GM21529 (cell line): ENCODE measurements around the gene CPT1C.

Source experiments
- ATAC-seq: cut with Tn5 transposase; IDR thresholded peaks from one replicate; pipeline ENCODE4 v1.9.1; 2021; ENCODE audit not compliant: unreplicated experiment

Gene CPT1C

GRCh38 chr19:49680421-49681351 lies 10.2 kb upstream of the CPT1C start:
- ATAC-seq = no peak

- no peak for ATAC-seq
Observed at GRCh38 chr19:49681830-49682229, 9.1 kb upstream of the CPT1C start.

GRCh38 chr19:49682274-49682673 lies 8.6 kb upstream of the CPT1C start:
- ATAC-seq = no peak

- no peak for ATAC-seq
Observed at GRCh38 chr19:49683814-49684250, 7.1 kb upstream of the CPT1C start.

GRCh38 chr19:49684251-49684982 lies 6.5 kb upstream of the CPT1C start:
- no peak for ATAC-seq

- no peak for ATAC-seq
Observed at GRCh38 chr19:49684983-49685553, 5.8 kb upstream of the CPT1C start.

GRCh38 chr19:49685845-49686332 lies 5.0 kb upstream of the CPT1C start:
- no peak for ATAC-seq

- ATAC-seq = no peak
Observed at GRCh38 chr19:49686503-49687088, 4.3 kb upstream of the CPT1C start.

GRCh38 chr19:49687150-49687549 lies 3.8 kb upstream of the CPT1C start:
- no peak for ATAC-seq

- no peak for ATAC-seq
Observed at GRCh38 chr19:49687566-49688316, 3.2 kb upstream of the CPT1C start.

GRCh38 chr19:49688531-49689132 lies 2.3 kb upstream of the CPT1C start:
- ATAC-seq = no peak

GRCh38 chr19:49689133-49690078 lies 1.5 kb upstream of the CPT1C start, which contains the start of gene ADM5:
TSS of gene ADM5 (plus strand) at chr19:49689594. CDS start at chr19:49689838, 244 bp downstream.
- ATAC-seq = no peak

GRCh38 chr19:49690079-49690655 lies 749 bp upstream of the CPT1C start:
- no peak for ATAC-seq

GRCh38 chr19:49691243-49692146 lies 579 bp downstream of the CPT1C start:
- no peak for ATAC-seq

- no peak for ATAC-seq
Observed at GRCh38 chr19:49692147-49692506, 1.2 kb downstream of the CPT1C start.

GRCh38 chr19:49696115-49696514 lies 5.2 kb downstream of the CPT1C start:
- ATAC-seq = no peak

GRCh38 chr19:49696865-49697264 lies 5.9 kb downstream of the CPT1C start:
- no peak for ATAC-seq
